Left lung (tissue), 10 donors: ENCODE data around the gene GALNT2. TPM values are rescaled to one million over a fixed set of nuclear protein-coding genes. Genes with fewer than 3 reads are reported as not detected.

ENCODE experiments used
- ATAC-seq: fragments of 200-7000 bp; cut with Tn5 transposase; one replicate; pipeline ENCODE4 v1.9.1; 2020; ENCODE audit warnings: moderate library complexity
- DNase-seq, 4 donors: peaks; one replicate each; pipeline ENCODE4 v3.0.0-alpha.2; 2013 to 2020
- H3K27ac ChIP-seq, 2 donors: fragments of 200-600 bp; sonication (generic) in 1 of 2; one replicate each; pipeline versions ENCODE4 v1.5.0 to v1.8.0; 2020 to 2021
- H3K27me3 ChIP-seq, 2 donors: fragments of 200-600 bp; sonication (generic) in 1 of 2; one replicate each; pipeline versions ENCODE4 v1.5.0 to v1.8.0; 2020 to 2021
- H3K36me3 ChIP-seq, 2 donors: fragments of 200-600 bp; sonication (generic) in 1 of 2; one replicate each; pipeline versions ENCODE4 v1.5.0 to v1.8.0; 2020 to 2021
- H3K4me1 ChIP-seq, 2 donors: fragments of 200-600 bp; one replicate each; pipeline ENCODE4 v1.8.0; 2021
- H3K4me3 ChIP-seq, 2 donors: fragments of 200-600 bp; sonication (generic) in 1 of 2; one replicate each; pipeline versions ENCODE4 v1.5.0 to v1.8.0; 2020 to 2021; ENCODE audit warnings: mild to moderate bottlenecking in 1 of 2
- H3K9me3 ChIP-seq, 2 donors: fragments of 200-600 bp; sonication (generic) in 1 of 2; one replicate each; pipeline versions ENCODE4 v1.5.0 to v1.8.0; 2020 to 2021
- intact Hi-C, 2 donors: fragments of 100-400 bp; cut with DNase I; formaldehyde crosslinking; loops; one replicate each; pipeline versions ENCODE4 v1.11.2 to v1.14.2; 2022
- polyA plus RNA-seq, 6 donors: library from polyadenylated mRNA; unstranded; fragments of 120-200 nt; gene quantifications; one replicate each; pipeline ENCODE4 v1.2.1, GENCODE V29; 2013; ENCODE audit not compliant: insufficient read length in 6 of 6
- total RNA-seq, 2 donors: library from RNA; stranded (reverse); fragmentation: NEBNext Ultra II Directional; extraction: Animal tissue kit (Norgen Biotek cat#: 25700); gene quantifications; one replicate each; pipeline ENCODE4 v1.2.1, GENCODE V29; 2021
- TF ChIP-seq, protein P1 (sequence below), 2 donors: fragments of 200-600 bp; sonication (generic) in 1 of 2; IDR thresholded peaks; one replicate each; pipeline versions ENCODE4 v1.5.0 to v1.8.0; 2021; ENCODE audit warnings: antibody characterized with exemption in 2 of 2
- donor health status: DM: no; HTN: yes; CAD: no.
- donor health status: DM: no; HTN: no; CAD: no.

The GALNT2 gene
- total and polyA plus RNA-seq, 8 donors: 27.6 to 114 (median 40.0) TPM

DNA sequence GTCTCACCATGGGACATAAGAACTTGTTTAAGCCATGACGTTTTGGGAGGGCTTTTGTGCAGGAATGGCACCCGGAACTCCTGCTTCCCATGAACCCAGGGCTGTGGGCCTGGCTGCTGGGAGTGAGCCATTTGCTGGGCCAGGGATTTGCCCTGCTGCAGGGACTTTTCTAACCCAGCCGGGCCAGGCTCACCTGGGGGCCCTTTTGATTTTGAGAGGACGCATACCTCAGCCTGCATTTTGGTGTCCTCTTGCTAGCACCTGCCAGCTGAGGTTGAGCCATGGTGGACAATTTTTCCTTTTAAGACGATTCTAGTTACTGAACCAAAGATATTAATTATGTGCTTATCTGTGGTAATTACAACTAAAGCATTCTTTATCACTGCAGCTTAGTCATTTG lies 28.9 kb downstream of the GALNT2 start:
- Histone ChIP-seq H3K36me3 (peaks cover 0 to 13% of the 10 kb centered on the region in 2 donors), H3K27ac (no peak overlapping the region), H3K4me1 (peaks cover 4% of the 10 kb centered on the region in 2 donors), H3K9me3 (no peaks in the 10 kb centered on the region), H3K4me3 (no peak overlapping the region), H3K27me3 (no peaks in the 10 kb centered on the region)
- intact Hi-C loops: no loop called here
- DNase-seq: no peak
- TF ChIP-seq, protein P1, sequence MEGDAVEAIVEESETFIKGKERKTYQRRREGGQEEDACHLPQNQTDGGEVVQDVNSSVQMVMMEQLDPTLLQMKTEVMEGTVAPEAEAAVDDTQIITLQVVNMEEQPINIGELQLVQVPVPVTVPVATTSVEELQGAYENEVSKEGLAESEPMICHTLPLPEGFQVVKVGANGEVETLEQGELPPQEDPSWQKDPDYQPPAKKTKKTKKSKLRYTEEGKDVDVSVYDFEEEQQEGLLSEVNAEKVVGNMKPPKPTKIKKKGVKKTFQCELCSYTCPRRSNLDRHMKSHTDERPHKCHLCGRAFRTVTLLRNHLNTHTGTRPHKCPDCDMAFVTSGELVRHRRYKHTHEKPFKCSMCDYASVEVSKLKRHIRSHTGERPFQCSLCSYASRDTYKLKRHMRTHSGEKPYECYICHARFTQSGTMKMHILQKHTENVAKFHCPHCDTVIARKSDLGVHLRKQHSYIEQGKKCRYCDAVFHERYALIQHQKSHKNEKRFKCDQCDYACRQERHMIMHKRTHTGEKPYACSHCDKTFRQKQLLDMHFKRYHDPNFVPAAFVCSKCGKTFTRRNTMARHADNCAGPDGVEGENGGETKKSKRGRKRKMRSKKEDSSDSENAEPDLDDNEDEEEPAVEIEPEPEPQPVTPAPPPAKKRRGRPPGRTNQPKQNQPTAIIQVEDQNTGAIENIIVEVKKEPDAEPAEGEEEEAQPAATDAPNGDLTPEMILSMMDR (IDR thresholded peaks at IDR 0.05): no peak
- ATAC-seq: no peak

DNA sequence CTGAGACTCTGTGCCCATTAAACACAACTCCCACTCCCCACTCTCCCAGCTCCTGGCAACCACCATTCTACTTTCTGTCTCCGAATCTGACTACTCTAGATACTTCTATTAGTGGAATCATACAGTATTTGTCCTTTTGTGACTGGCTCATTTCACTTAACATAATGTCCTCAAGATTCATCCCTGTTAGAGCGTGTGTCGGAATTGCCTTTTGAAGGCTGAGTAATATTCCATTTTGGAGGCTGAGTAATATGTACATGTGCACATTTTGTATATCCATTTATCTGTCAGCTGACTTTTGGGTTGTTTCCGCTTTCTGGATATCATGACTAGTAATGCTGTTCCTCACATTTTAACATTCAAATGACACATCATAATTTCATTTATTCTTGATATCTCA lies 30.3 kb downstream of the GALNT2 start:
- Histone ChIP-seq H3K9me3 (no peaks in the 10 kb centered on the region), H3K27ac (no peak overlapping the region), H3K27me3 (no peaks in the 10 kb centered on the region), H3K4me1 (peaks cover 9 to 17% of the 10 kb centered on the region in 2 donors), H3K36me3 (peaks cover 0 to 8% of the 10 kb centered on the region in 2 donors), H3K4me3 (no peak overlapping the region)
- no peak for DNase-seq
- TF ChIP-seq, protein P1 (IDR thresholded peaks at IDR 0.05): no peak
- no peak for ATAC-seq
- intact Hi-C loops: no loop called here

DNA sequence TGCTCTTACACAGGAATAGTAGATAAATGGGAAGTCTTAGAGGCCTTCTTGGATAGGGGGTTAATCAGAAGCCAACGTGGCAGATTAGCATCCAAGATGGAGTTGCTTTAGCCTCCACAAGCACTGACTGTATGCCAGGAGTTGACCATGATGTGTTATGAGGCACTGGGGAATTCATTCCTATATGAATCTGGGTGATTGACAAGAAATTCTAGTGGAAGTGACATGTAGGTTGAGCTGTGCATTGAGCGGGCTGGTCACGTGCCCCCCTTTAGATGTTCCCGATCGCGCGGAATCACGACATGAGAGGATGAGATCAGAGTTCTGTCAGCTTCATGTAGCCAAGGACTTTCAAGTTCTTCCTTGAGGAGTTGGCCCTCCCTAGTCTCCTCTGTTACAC lies 31.7 kb downstream of the GALNT2 start:
- DNase-seq: no peak
- TF ChIP-seq, protein P1 (IDR thresholded peaks at IDR 0.05): no peak
- no peak for ATAC-seq
- Histone ChIP-seq H3K4me1 (peaks cover 11 to 30% of the 10 kb centered on the region in 2 donors), H3K27ac (no peak overlapping the region), H3K36me3 (peaks cover 0 to 5% of the 10 kb centered on the region in 2 donors), H3K9me3 (no peaks in the 10 kb centered on the region), H3K27me3 (no peaks in the 10 kb centered on the region), H3K4me3 (no peak overlapping the region)
- intact Hi-C loops: no loop called here

DNA sequence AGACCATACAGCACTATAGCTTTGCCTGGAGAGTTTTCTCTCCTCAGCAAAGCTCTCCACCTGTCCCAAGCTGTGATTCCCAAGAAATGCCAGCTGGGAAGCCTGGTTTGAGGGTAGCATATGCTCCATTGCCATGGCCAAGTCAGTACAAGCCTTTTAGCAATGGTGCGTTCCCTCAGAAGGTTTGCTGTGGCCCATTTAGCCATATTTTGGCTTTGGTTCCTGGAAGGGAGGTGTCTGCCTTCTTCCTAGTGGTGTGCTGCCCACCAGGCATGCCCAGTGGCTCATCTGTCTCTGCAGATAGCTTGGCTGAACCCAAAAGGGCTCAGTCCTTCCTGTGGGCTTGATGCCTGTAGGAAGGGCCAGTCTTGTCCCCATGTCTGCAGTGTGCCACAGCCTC lies 32.4 kb downstream of the GALNT2 start:
- TF ChIP-seq, protein P1 (IDR thresholded peaks at IDR 0.05): no peak
- no peak overlapping the region for H3K4me3 ChIP-seq

DNA sequence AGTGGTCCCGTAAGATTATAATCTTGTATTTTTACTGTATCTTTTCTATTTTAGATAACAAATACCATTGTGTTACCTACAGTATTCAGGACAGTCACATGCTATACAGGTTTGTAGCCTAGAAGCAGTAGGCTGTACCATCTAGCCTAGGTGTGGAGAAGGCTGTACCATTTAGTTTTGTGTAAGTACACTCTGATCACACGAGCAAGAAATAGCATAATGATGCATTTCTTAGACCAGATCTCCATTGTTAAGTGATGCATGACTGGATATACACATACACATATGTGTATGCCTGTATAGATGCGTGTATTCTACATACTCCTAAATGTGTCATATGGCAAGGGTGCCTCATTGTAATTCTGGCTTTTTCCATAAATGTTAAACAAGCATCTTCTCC lies 33.9 kb downstream of the GALNT2 start:
- DNase-seq (no peak), ATAC-seq (no peak)
- H3K27ac ChIP-seq: no peak overlapping the region
- H3K4me1 ChIP-seq: peaks cover 33 to 52% of the 10 kb centered on the region in 2 donors
- TF ChIP-seq, protein P1 (IDR thresholded peaks at IDR 0.05): no peak
- intact Hi-C loops: no loop called here
- H3K27me3 ChIP-seq: no peaks in the 10 kb centered on the region
- H3K4me3 ChIP-seq: no peak overlapping the region
- peaks cover 0 to 5% of the 10 kb centered on the region in 2 donors for H3K36me3 ChIP-seq
- H3K9me3 ChIP-seq: no peaks in the 10 kb centered on the region

More for the DNA sequence above, 32.4 kb downstream of the GALNT2 start:
- H3K36me3 ChIP-seq: peaks cover 0 to 5% of the 10 kb centered on the region in 2 donors
- H3K27me3 ChIP-seq: no peaks in the 10 kb centered on the region
- peaks cover 19 to 38% of the 10 kb centered on the region in 2 donors for H3K4me1 ChIP-seq
- no peaks in the 10 kb centered on the region for H3K9me3 ChIP-seq
- DNase-seq: no peak
- no peak overlapping the region for H3K27ac ChIP-seq
- intact Hi-C loops: no loop called here
- no peak for ATAC-seq
